Stimulated activated CD4-positive, alpha-beta T cell treated with anti-CD3 and anti-CD28 coated beads, TNF-alpha, amount 100 ng/mL, for 48 hours (primary cell): ENCODE results near the gene LCT.
A peak's percentile ranks its signal among the peaks of the same experiment; 100 is the strongest.
"Not testable (repeated sequence)": the region's sequence is repeated elsewhere in the genome, so short reads cannot be mapped to it uniquely, and the experiment has no call there.

Experiments
- DNase-seq, 3 donors: peaks; one replicate each; pipeline ENCODE4 v3.0.0-alpha.2; 2020; ENCODE audit warnings: low read depth in 3 of 3

The LCT gene

DNA sequence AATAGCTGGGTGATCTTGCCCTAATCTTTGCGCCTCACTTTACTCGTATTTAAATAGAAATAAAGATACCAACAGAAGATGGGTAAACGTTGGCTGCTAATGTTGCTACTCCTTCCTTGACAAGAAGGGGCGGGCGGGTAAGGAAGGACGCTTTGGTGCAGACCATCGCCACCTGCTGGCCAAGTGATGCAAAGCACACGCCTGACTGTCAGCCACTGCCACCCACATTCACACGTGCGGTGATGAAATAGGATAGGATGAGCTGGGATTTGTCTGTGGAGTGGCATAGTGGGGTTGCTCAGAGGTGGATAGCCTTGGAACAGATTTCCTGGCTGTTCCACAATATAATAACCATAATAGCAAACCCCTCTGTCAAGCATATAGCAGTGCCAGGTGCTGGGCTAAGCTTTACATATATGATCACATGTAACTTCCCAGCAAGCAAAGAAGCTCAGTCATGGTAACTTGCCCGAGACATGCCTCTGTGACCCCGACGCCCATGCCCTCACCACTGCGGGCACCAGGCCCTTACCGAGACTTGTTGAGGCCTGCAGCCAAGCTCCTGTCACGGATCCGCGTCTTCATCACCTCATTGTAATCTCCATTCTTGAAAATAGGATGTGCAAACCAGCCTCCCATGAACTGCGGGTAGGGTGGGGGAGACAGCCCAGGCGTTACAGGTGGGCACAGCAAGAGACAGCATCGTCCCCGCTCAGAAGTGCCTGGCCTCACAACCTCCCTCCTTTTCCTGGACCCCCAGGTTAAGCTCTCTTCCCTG is 39.3 kb downstream of the LCT start:
- DNase-seq: peak; percentile 66 to 80 (median 72)

- no peak for DNase-seq
Observed at GRCh38 chr2:135796606-135797005, 40.4 kb downstream of the LCT start.

- DNase-seq: not testable (repeated sequence)
Observed at GRCh38 chr2:135795641-135796040, 41.3 kb downstream of the LCT start.

DNA sequence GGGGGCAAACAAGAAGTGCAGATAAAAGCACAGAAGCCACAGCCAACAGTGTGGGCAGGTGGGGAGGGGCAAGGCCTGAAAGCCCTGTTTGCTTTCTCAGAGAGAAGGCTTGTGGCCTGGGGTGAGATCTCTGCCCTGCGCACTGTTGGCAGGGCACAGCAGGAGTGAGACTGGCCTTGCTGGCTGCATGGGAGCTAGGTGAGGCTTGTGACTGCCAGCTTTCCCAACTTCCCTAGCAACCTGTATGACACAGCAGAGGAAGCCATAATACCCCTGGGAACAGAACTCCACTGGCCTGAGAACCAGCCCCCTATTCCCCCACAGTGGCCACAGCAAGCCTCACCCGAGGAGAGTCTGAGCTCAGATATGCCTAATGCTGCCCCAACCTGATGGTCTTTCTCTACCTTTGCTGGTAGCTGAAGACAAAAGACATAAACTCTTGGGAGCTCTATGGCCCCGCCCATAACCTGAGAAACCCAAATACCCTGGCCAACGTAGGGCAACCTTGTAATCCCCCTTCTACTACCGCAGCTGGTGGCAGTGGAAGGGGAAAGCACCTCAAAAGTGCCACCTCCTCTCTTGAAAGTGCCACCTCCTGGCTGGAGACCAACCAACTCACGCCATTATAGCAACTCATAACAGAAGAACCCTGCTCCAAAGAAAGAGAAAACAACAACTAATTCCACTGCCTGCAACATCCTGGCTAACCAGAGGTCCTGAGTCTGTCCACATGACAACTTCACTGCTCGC is 44.4 kb downstream of the LCT start:
- DNase-seq: no peak

GRCh38 chr2:135791418-135792190 is 45.4 kb downstream of the LCT start:
- DNase-seq: no peak

GRCh38 chr2:135790423-135790822 is 46.6 kb downstream of the LCT start:
- no peak for DNase-seq

GRCh38 chr2:135786823-135787222 is 50.2 kb downstream of the LCT start:
- no peak for DNase-seq

DNA sequence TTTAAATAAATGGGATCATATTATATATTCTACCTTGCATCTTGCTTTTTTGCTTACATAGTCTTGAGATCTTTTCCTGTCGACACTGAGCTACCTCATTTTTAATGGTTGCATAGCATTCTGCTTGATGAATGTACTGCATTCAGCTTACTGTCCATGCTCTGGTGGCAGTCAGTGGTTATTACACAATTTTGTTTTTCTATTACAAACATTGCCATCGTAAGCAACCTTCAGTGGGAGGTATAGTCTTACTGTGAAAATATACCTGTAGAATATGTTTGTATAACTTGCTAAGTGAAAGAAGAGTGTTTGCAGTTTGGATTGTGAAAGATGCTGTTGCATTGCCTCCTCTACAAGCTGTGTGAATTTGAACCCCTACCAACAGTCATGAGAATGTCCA is 52.0 kb downstream of the LCT start:
- DNase-seq: no peak

DNA sequence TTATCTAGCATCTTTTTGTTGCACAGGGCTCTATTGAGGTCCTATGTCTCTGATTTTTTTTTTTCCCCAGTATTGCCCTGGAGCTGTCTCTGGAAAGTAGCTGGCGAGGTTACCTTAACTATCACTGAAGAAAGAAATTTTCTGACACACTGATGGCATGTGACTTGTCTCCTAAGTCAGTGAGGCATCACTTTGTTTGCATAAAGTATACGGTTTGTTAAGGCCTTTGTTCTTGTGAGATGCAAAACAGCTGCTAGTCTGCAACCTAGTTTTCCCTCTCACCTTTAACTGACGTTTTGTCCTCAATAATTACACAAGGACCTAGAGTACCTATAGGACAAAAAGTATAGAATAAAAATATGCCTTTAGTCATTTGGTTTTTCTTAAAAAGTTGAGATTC is 53.5 kb downstream of the LCT start:
- no peak for DNase-seq

DNA sequence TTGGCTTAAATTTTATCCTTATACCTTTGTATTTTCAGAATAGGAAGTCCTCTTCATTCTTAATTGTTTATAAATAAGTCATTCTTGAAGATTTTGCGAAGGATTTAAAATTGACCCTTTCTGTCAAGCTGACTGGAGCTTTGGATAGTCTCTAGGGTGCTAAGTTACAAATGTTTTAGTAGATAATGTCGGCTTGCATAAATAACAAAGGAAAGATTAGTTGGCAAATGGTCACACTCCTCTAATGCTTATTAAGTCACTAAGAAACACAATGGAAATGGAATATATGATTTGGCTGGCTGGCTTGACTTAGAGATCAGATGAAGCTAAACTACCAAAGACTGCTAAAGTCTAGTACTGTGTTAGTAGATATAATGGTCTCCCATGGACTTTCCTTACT is 54.8 kb downstream of the LCT start:
- DNase-seq: no peak

DNA sequence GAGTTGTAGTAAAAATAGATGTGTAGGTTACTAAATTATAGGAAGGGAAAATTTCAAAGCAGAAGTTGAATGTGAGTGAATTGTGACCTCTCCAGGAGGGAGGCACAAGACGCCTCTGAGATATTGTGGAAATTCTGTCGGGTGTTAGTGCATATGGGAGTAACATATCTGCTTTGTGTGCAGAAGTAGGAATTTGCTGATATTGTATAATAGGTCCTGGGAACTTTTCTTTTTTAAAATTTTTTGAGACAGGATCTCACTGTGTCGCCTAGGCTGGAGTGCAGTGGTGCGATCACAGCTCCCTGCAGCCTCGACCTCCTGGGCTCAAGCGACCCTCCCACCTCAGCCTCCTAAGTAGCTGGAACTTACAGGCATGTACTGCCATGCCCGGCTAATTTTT is 60.6 kb downstream of the LCT start:
- no peak for DNase-seq

DNA sequence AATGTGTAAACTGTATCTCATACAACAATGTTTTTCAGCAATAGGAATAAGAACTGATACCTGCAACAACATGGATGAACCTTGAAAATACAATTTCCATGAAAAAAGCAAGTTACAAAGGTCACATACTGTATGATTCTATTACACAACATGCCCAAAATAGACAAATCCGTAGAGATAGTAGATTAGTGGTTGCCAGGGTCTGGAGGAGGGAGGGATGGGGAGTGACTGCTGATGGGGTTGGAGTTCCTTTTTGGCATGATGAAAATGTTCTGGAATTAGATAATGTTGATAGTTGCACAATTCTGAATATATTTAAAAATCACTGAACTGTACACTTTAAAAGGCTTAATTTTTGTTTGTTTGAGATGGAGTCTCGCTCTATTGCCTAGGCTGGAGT is 61.6 kb downstream of the LCT start:
- DNase-seq: no peak

DNA sequence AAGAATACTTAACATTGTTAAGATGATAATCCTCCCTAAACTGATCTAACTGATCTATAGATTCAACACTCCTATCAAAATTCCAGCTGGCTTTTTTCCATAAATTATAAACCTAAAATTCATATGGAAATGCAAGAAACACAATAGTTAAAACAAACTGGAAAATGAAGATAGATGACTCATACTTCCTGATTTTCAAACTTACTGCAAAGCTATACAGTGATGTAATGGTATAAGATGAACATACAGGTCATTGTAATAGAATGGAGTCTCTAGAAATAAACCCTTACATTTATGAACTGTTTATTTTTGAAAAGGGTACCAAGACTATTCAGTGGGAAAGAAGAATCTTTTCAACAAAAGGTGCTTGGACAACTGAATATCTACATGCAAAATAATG is 63.1 kb downstream of the LCT start:
- no peak for DNase-seq

DNA sequence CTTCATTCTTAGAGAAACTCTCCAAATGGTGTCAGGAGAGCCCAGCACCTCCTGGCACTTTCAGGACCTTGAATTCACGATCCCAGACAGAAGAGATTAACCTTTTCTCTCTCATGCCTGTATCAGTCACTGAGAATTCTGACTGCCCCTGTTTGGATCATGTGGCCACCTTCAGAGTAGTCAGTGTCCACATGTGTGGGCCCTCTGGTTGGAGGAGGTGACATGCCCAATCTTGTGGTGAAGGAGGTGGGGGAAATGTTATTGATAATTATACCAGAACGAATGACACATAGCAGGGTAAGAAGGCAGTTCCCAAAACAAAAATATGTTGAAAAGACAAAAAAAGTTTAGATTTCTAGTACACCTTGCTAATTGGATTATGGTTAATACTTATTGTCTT is 63.7 kb downstream of the LCT start:
- no peak for DNase-seq

DNA sequence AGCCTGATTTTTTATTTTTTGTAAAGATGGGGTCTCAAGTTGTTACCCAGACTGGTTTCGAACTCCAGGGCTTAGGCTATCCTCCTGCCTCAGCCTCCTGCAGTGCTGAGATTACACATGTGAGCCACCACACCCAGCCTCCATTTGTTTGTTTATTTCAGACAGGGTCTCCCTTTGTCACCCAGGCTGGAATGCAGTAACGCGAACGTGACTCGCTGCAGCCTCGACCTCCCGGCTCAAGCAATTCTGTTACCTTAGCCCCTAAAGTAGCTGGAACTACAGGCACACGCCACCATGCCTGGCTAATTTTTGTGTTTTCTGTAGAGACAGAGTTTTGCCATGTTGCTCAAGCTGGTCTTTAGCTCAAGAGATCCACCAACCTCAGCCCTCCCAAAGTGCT is 68.1 kb downstream of the LCT start:
- no peak for DNase-seq

DNA sequence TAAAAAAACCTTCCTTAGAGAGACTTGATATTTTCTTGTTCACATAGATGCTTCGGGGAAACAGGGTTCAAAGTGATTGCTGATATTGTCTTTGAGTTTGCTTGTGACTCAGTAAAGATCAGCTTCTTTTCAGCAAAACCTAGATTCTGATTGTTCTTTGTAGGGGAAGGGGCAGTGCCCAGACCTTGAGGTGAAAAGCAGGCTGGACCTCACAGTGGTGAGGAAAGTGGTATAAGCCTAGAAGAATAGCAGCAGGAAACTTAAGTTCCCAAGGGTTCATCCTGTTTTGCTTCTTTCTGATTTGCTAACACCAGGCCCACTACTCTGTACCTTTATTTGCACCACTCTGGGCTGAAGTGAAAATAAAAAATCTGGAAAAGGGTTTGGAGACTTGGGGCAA is 74.5 kb downstream of the LCT start:
- no peak for DNase-seq

- DNase-seq: no peak
Observed at GRCh38 chr2:135762022-135762421, 75.0 kb downstream of the LCT start.

GRCh38 chr2:135756692-135757091 is 80.3 kb downstream of the LCT start:
- DNase-seq: no peak

- DNase-seq: no peak
Observed at GRCh38 chr2:135755573-135755972, 81.4 kb downstream of the LCT start.

GRCh38 chr2:135745545-135745944 is 91.4 kb downstream of the LCT start:
- DNase-seq: no peak

GRCh38 chr2:135744760-135745314 is 92.1 kb downstream of the LCT start:
- peak; percentile 5 to 24 (median 6) for DNase-seq

DNA sequence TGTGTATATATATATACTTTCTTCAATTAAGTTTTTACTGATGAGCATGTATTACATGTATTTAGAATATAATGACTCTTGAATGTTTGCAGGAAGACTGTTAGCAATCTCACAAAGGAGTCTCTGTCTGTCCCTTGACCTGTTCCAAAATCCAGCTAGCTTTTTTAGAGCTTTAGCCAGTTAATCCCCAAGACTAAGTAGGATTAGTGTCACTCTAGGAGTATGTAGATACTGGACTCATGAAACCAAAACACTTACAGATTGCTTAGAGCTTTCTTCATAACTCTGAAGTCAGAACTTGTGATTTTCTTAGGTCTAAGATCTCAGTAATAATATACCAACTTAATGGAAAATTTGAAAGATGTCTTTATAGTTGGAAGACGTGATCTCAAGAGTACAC is 93.1 kb downstream of the LCT start:
- DNase-seq: no peak
